OCI-LY7 (cell line): ENCODE measurements around the gene MALL. TPM values are rescaled to one million over a fixed set of nuclear protein-coding genes. Genes with fewer than 3 reads are reported as not detected.
"Not testable (repeated sequence)": the region's sequence is repeated elsewhere in the genome, so short reads cannot be mapped to it uniquely, and the experiment has no call there.

ENCODE experiments used
- BruUV-seq: library from RNA; stranded (reverse); fragments of 400-500 nt; replicated peaks from 2 replicates; lab custom pipeline; 2021; lab: Mats Ljungman, UMichigan
- CTCF ChIA-PET: fragments of 300-600 bp; sonication (Branson Sonifier 250); formaldehyde crosslinking; loops from one replicate; lab custom pipeline; 2022; ENCODE audit warnings: antibody characterized with exemption; ENCODE audit not compliant: unreplicated experiment; lab: Charles Lee
- POLR2A ChIA-PET: fragments of 300-600 bp; sonication (Branson Sonifier 250); formaldehyde crosslinking; loops from one replicate; lab custom pipeline; 2022; ENCODE audit warnings: antibody characterized with exemption; lab: Charles Lee
- DNase-seq: peaks from one replicate; pipeline ENCODE4 v3.0.0-alpha.2; 2015; ENCODE audit warnings: low spot score
- H2AFZ ChIP-seq: fragments of 200-600 bp; sonication (generic), shearing (Covaris generic); 2 replicates; pipeline ENCODE4 v1.6.1; 2014; ENCODE audit warnings: mild to moderate bottlenecking, antibody characterized with exemption, low read length, moderate library complexity
- H3K27ac ChIP-seq: fragments of 200-600 bp; sonication (generic); 2 replicates; pipeline ENCODE4 v1.5.1; 2014; ENCODE audit warnings: mixed run types, low read depth, mild to moderate bottlenecking, moderate library complexity, low read length, inconsistent platforms; ENCODE audit not compliant: poor library complexity, severe bottlenecking
- H3K36me3 ChIP-seq: fragments of 200-600 bp; sonication (generic); 2 replicates; pipeline ENCODE4 v1.6.1; 2014; ENCODE audit warnings: mild to moderate bottlenecking, antibody characterized with exemption, low read length, moderate library complexity, mixed read lengths; ENCODE audit not compliant: insufficient read depth
- H3K4me1 ChIP-seq: fragments of 200-600 bp; sonication (generic); 2 replicates; pipeline ENCODE4 v1.5.1; 2014; ENCODE audit warnings: mild to moderate bottlenecking, low read length; ENCODE audit not compliant: insufficient read depth, poor library complexity, severe bottlenecking
- H3K4me2 ChIP-seq: fragments of 200-600 bp; sonication (generic); 2 replicates; pipeline ENCODE4 v1.6.1; 2014; ENCODE audit warnings: mild to moderate bottlenecking, low read length
- H3K4me3 ChIP-seq: fragments of 200-600 bp; sonication (generic); 2 replicates; pipeline ENCODE4 v1.5.1; 2014; ENCODE audit warnings: mild to moderate bottlenecking, low read depth, low read length; ENCODE audit not compliant: poor library complexity, severe bottlenecking
- H3K79me2 ChIP-seq: fragments of 200-600 bp; sonication (generic); 2 replicates; pipeline ENCODE4 v1.6.1; 2016; ENCODE audit warnings: low read depth, mild to moderate bottlenecking, low read length, moderate library complexity, mixed read lengths; ENCODE audit not compliant: insufficient read depth
- H3K9me2 ChIP-seq: fragments of 200-600 bp; sonication (generic); 2 replicates; pipeline ENCODE4 v1.6.1; 2016; ENCODE audit warnings: mild to moderate bottlenecking, low read length, mixed read lengths; ENCODE audit not compliant: insufficient read depth
- H3K9me3 ChIP-seq: fragments of 200-600 bp; sonication (generic); 2 replicates; pipeline ENCODE4 v1.6.1; 2014; ENCODE audit warnings: mild to moderate bottlenecking, mixed run types, low read length, mixed read lengths
- H4K20me1 ChIP-seq: fragments of 200-600 bp; sonication (generic); 2 replicates; pipeline ENCODE4 v1.6.1; 2014; ENCODE audit warnings: mild to moderate bottlenecking, antibody characterized with exemption, low read length, moderate library complexity, mixed read lengths; ENCODE audit not compliant: insufficient read depth
- intact Hi-C: fragments of 100-400 bp; cut with micrococcal nuclease; formaldehyde crosslinking; loops from one replicate; pipeline ENCODE4 v1.10.0; 2022; ENCODE audit not compliant: unreplicated experiment
- total RNA-seq, 2 experiments: library from RNA; depleted of rRNA in 1 of 2; stranded (reverse); fragments of >200 nt in 1 of 2; shearing (Covaris generic) in 1 of 2; gene quantifications; 2 replicates each; pipeline ENCODE4 v1.2.3, GENCODE V29; 2014 to 2022

MALL gene
- total RNA-seq, 2 experiments from 2014 or later = not detected

DNA sequence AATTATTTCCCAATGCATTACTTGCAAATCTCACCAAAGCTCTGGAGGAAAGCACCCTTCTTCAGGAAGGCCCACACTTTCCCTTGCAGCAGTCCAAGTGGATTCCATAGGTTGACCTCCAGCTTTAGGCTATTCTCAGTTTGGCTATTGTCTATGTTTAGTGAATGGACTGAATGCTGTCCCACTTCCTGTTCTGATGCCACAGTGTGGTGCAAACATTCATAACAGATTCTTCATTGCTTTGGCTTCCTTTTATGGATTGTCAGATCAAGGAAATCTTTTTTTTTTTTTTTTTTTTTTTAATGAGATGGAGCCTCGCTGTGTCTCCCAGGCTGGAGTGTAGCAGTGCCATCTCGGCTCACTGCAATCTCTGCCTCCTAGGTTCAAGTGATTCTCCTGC, 55.1 kb downstream of the MALL start:
- H3K36me3 ChIP-seq = not testable (repeated sequence)

GRCh38 chr2:110059694-110060358, 55.8 kb downstream of the MALL start:
- CTCF ChIA-PET, H3K4me1 ChIP-seq, H3K79me2 ChIP-seq, H3K4me2 ChIP-seq, H3K27ac ChIP-seq, H3K36me3 ChIP-seq, H3K9me3 ChIP-seq, H3K9me2 ChIP-seq, POLR2A ChIA-PET, intact Hi-C loops, BruUV-seq, H3K4me3 ChIP-seq, H2AFZ ChIP-seq, H4K20me1 ChIP-seq, DNase-seq: not testable (repeated sequence)

More for the DNA sequence above, 55.1 kb downstream of the MALL start:
- BruUV-seq, POLR2A ChIA-PET, H4K20me1 ChIP-seq, H3K79me2 ChIP-seq, H3K4me1 ChIP-seq, H3K4me2 ChIP-seq, H3K9me3 ChIP-seq, H2AFZ ChIP-seq, CTCF ChIA-PET, DNase-seq, H3K27ac ChIP-seq, intact Hi-C loops, H3K9me2 ChIP-seq, H3K4me3 ChIP-seq: not testable (repeated sequence)

DNA sequence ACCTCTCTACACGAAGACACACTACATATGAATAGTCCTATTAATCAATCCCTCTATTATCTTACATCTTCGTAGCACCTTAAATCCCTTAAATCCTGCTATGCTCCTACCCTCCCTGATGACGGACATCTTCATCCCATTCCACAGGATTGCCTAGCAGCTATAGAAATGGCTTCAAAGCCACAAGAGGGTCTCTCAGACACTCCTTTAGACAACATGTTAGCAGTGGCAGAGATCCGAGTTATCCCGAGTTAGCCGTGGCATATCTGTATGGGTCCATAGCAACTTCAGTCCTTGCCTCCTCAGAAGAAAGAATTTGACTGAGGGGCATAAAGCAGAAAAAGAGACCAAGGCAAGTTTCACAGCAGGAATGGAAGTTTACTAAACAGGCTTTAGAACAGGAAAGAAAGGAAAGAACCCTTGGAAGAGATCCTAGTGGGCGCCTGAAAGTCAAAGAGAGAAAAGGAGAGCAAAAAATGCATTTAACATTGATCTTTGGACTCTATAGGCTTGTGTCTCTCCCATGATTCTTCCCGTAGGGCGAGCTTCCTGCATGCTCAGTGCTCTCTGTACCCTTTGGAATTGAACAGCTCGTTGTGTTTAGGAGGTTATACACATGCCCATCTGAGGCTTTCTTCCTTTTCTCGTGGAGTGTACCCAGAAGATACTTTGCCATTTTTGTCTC, 56.5 kb downstream of the MALL start:
- H3K4me1 ChIP-seq, CTCF ChIA-PET, BruUV-seq, H3K27ac ChIP-seq, H3K36me3 ChIP-seq, POLR2A ChIA-PET, H3K4me3 ChIP-seq, intact Hi-C loops, DNase-seq, H3K9me3 ChIP-seq, H3K79me2 ChIP-seq, H3K9me2 ChIP-seq, H4K20me1 ChIP-seq, H2AFZ ChIP-seq, H3K4me2 ChIP-seq: not testable (repeated sequence)

DNA sequence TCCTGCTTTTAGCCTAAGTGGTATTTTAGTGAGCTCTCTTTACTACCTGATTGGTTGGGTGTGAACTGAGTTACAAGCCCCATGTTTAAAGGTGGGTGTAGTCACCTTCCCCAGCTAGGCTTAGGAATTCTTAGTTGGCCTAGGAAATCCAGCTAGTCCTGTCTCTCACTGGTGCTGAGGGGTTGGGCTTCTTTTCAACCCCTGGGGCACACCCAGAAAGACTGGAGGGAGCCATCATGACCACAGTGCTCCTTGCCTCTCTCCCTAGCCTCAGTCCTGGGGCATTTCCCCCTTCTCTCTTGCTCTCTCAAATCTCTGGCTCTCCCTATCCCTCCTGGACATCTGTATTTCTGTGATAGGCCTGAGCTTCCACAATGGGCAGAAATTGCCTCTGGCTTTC, 57.6 kb downstream of the MALL start:
- H3K4me3 ChIP-seq, intact Hi-C loops, H3K79me2 ChIP-seq, H3K4me2 ChIP-seq, H4K20me1 ChIP-seq, BruUV-seq, H3K4me1 ChIP-seq, H3K36me3 ChIP-seq, CTCF ChIA-PET, H2AFZ ChIP-seq, DNase-seq, H3K9me3 ChIP-seq, POLR2A ChIA-PET, H3K9me2 ChIP-seq, H3K27ac ChIP-seq: not testable (repeated sequence)

- BruUV-seq, POLR2A ChIA-PET: not testable (repeated sequence)
Measured at GRCh38 chr2:110055819-110056408, 59.7 kb downstream of the MALL start.

DNA sequence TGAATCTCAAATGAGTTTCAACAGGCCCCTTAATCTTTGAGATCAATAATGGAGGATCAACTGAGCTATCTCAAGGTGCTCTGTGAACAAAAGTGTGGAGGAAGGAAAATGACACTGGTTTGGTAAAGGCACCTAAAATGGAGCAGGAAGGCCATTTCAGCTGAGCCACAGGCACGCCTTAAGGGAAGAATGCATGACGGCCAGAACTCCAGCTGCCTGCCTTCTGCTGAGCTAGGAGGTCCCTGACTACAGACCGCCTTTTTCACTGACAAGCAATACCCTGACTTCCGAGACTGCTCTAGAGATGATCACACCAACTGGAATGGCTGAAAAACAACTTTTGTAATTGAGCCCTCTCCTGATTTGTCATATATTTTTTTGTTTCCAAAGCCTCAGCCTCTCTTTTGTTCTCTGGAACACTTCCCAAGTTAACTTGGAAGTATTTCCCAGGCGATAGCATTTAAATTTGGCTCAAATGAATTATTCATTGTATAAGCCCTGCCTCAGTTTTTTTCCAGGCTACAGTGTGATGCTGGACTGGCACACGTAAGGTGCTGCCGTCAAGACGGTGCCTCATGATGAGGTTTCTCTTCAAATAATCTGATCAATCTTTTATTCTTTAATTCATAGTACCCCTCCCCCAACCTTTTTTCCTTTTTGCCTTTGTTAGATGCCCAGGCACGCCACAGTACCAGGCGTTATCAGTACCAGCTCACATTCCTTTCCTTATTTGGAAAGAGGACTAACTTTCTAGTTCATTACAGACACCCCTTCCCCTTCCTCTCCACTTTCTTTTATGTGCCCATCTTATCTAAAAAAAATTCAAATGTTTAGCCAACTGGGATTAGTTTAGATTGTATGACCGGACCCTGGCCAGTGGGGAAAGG, 60.9 kb downstream of the MALL start:
- H3K4me3 ChIP-seq, CTCF ChIA-PET, H3K4me2 ChIP-seq, intact Hi-C loops, DNase-seq, POLR2A ChIA-PET, H4K20me1 ChIP-seq, H3K79me2 ChIP-seq, H3K9me2 ChIP-seq, H3K36me3 ChIP-seq, H3K9me3 ChIP-seq, H2AFZ ChIP-seq, H3K27ac ChIP-seq, BruUV-seq, H3K4me1 ChIP-seq: not testable (repeated sequence)

More at GRCh38 chr2:110055819-110056408, 59.7 kb downstream of the MALL start:
- H2AFZ ChIP-seq, H3K9me3 ChIP-seq, H3K79me2 ChIP-seq, H3K27ac ChIP-seq, H3K4me3 ChIP-seq, DNase-seq, intact Hi-C loops, H3K36me3 ChIP-seq, H3K9me2 ChIP-seq, H4K20me1 ChIP-seq, CTCF ChIA-PET, H3K4me1 ChIP-seq, H3K4me2 ChIP-seq: not testable (repeated sequence)
